GM19395 (cell line): ENCODE measurements around the gene KNCN.

Experiments
- ATAC-seq: cut with Tn5 transposase; IDR thresholded peaks from one replicate; pipeline ENCODE4 v1.9.1; 2021; ENCODE audit warnings: mild to moderate bottlenecking, moderate library complexity; ENCODE audit not compliant: unreplicated experiment

Gene KNCN

GRCh38 chr1:46569116-46569515 is 17.7 kb upstream of the KNCN start:
- no peak for ATAC-seq

- no peak for ATAC-seq
These were observed 17.0 kb upstream of the KNCN start for GRCh38 chr1:46568461-46568891.

GRCh38 chr1:46563341-46563740 is 11.9 kb upstream of the KNCN start:
- no peak for ATAC-seq

GRCh38 chr1:46562498-46562897 is 11.1 kb upstream of the KNCN start:
- ATAC-seq: no peak

GRCh38 chr1:46558966-46559365 is 7.5 kb upstream of the KNCN start:
- no peak for ATAC-seq

- no peak for ATAC-seq
These were observed 6.9 kb upstream of the KNCN start for GRCh38 chr1:46558141-46558963.

- no peak for ATAC-seq
These were observed 6.0 kb upstream of the KNCN start for GRCh38 chr1:46557403-46557802.

- no peak for ATAC-seq
These were observed 5.4 kb upstream of the KNCN start for GRCh38 chr1:46556822-46557221.

- no peak for ATAC-seq
These were observed 4.6 kb upstream of the KNCN start for GRCh38 chr1:46555826-46556619.

- no peak for ATAC-seq
These were observed 3.3 kb upstream of the KNCN start for GRCh38 chr1:46554597-46555381.

GRCh38 chr1:46554236-46554596 is 2.8 kb upstream of the KNCN start:
- ATAC-seq: no peak

- no peak for ATAC-seq
These were observed 2.1 kb upstream of the KNCN start for GRCh38 chr1:46553506-46553905.

- no peak for ATAC-seq
These were observed 1.1 kb upstream of the KNCN start for GRCh38 chr1:46552357-46553237.

GRCh38 chr1:46550751-46551231 is 656 bp downstream of the KNCN start:
- no peak for ATAC-seq

- ATAC-seq: no peak
These were observed 1.5 kb downstream of the KNCN start for GRCh38 chr1:46549697-46550681.

- no peak for ATAC-seq
These were observed 3.7 kb downstream of the KNCN start for GRCh38 chr1:46547481-46548383.

GRCh38 chr1:46546210-46546609 is 5.2 kb downstream of the KNCN start:
- ATAC-seq: no peak

- ATAC-seq: no peak
These were observed 5.7 kb downstream of the KNCN start for GRCh38 chr1:46545784-46546183.
